HG02973 (cell line): ENCODE results near the gene ACTG1.

Experiments
- ATAC-seq: cut with Tn5 transposase; IDR thresholded peaks from one replicate; pipeline ENCODE4 v1.9.1; 2021; ENCODE audit warnings: moderate library complexity; ENCODE audit not compliant: unreplicated experiment

The ACTG1 gene

DNA sequence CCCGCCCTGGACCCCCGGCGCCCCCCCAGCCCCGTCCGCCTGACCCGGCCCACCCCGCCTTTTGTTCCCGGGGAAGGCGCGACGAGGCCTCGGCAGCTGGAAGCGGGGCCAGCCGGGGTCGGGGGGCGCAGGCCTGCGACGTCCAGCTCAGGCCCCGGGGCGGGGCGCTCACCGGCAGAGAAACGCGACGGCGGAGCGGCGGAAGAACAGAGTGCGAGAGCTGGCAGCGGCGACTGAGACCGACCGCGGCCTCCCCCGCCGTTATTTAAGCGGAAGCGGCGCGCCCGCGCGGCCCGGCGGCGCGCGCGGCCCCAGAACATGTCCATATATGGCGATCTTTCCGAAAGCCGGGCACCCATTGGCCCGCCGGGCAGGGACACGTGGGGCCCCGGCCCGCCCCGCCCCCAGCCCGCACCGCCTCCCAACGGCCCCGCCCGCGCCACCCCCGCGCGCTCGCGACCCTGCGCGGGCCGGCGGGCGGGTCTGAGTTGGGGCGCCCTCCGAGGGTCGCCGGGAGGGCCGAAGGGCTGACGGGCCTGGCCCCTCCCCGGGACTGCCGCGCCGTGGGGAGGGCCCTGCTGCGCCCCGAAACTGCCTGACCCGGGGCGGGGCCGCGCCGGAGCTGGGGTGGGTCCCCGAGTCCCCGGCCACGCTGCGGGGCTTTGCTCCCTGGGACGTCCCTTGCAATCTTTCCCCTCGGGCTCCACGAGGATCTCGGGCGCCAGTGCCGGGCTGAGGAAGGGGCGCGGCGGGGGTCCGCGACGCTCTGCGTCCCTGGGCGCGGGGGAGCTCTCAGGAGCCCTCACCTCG, at the start of gene ACTG1:
TSS of gene ACTG1 (minus strand) at position 238 of the 810 bp plus-strand sequence. CDS start 445 bp downstream, outside the sequence.
- no peak for ATAC-seq

- no peak for ATAC-seq
Measured at GRCh38 chr17:81561494-81561885, 48.9 kb upstream of the ACTG1 start.

GRCh38 chr17:81558941-81559806, 46.6 kb upstream of the ACTG1 start:
- ATAC-seq, result no peak

DNA sequence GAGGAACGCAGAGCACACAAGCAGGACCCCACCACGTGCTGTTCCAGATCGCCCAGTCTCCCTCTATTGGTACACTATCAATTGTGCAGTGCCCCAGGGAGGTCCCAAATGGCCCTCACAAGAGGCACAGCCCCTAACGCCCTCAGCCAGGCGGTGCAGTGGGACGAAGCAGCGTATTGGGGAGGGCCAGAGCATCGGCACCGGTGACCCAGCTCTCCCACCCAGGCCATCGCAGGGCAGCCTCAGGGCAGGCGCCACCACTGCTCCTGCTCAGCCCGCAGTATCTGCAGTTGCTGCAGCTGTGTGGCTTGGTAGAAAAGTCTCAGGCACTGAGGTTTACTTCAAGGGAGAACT, 45.5 kb upstream of the ACTG1 start:
- no peak for ATAC-seq

GRCh38 chr17:81557276-81558114, 44.9 kb upstream of the ACTG1 start:
- no peak for ATAC-seq

DNA sequence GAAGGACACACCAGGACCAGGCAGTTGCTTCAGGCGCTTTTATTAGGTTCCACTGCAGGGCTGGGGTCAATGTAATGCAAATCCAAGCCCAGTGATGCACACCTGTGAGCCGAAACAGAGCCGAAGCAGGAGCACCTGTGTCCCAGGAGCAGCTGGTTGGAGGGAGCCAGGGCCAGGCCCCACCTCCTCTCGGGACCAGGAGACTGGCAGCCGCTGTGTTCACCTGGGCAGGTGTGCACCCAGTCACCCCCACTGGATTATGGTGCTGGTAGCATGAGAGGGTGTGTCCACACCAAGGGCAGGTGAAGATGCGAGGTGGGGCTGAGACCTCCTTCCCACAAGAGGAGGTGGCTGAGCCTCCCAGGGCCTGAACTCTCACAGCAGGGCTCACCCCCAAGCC, 44.3 kb upstream of the ACTG1 start:
- ATAC-seq, result no peak

GRCh38 chr17:81556175-81556691, 43.6 kb upstream of the ACTG1 start:
- ATAC-seq, result no peak

GRCh38 chr17:81553616-81554181, 41.1 kb upstream of the ACTG1 start:
- ATAC-seq, result no peak

GRCh38 chr17:81553018-81553615, 40.5 kb upstream of the ACTG1 start:
- peak; percentile 34 for ATAC-seq

GRCh38 chr17:81552244-81553017, 39.8 kb upstream of the ACTG1 start, which contains the start of gene FAAP100:
TSS of gene FAAP100 (minus strand) at chr17:81552353. CDS start at chr17:81552330, 23 bp downstream.
- ATAC-seq, result peak; percentile 35

DNA sequence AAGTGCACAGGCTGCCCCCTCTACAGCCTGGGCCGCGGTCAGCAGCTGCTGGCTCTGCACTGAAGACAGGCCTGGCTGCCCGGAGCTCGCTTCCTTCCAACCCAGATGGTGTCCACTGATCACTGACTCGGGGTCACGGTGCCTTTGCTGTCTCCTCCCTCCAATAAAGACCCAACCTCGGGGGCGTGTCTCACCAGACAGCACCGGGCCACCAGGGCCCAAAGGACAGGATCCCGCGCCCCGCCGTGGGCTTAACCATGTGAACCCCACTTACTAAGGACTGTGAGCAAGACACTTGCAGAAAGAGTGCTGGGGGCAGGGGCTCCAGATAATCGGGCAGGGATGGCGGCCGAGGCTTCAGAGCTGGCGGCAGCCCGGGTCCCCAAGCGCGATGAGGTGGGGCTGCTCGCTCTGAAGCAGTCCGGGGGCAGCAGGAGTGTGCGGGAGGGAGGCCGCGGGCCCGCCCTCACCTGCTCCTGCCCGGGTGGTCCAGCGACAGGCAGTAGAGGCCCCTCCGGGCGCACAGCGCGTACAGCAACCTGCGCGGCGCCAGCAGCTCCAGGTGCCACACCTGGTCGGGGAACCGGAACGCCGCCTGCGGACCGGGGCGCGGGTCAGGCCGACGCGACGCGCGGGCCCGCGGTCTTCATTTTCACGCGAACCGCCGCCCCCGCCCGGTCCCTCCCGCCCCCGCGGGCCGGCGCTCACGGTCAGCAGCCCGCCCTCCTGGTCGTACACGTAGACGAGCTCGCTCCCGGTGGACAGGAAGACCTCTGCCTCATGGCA, 39.1 kb upstream of the ACTG1 start:
- peak; percentile 2 for ATAC-seq

- no peak for ATAC-seq
Measured at GRCh38 chr17:81550830-81551457, 38.3 kb upstream of the ACTG1 start.

GRCh38 chr17:81550285-81550684, 37.7 kb upstream of the ACTG1 start:
- no peak for ATAC-seq

- no peak for ATAC-seq
Measured at GRCh38 chr17:81549826-81550225, 37.2 kb upstream of the ACTG1 start.

GRCh38 chr17:81549031-81549557, 36.5 kb upstream of the ACTG1 start:
- ATAC-seq, result no peak

- ATAC-seq, result no peak
Measured at GRCh38 chr17:81547614-81547982, 35.0 kb upstream of the ACTG1 start.

DNA sequence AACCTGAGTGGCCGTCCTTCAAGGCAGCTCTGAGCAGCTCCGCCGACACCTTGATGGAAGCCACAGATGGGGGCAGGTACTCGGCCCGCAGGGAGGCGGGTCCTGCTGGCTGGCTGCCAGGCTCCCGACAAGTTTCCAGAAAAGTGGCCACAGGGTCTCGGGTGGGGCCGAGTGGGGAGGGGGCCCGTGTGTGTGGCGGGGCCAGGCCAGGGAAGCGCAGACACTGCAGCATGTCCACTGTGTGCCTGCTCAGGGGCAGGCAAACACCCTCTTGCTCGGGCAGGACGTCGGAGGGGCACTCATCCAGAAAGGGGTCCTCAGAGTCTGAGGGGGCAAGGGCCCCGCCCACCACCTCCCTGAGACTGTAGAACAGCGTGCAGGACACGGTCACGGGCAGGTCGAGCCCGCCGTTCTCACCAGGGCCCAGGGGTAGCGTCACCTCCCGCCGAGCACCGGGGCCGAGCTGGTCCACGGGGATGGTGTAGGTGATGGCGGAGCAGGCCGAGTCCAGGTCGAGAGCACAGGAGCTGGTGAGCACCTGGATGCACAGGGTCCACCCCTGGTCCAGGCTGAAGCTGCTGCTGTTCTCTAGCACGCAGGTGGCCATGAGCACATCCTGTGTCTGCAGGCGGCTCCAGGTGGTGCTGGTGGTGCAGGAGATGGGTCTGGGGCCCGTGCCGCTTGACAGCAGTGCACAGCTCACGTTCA, 34.5 kb upstream of the ACTG1 start:
- ATAC-seq, result no peak
